Glomerular visceral epithelial cell (primary cell): ENCODE measurements around the gene EMID1.
A peak's percentile ranks its signal among the peaks of the same experiment; 100 is the strongest.

ENCODE experiments used
- DNase-seq: peaks from one replicate; pipeline ENCODE4 v3.0.0-alpha.2; 2016; ENCODE audit errors: extremely low spot score

EMID1 gene

GRCh38 chr22:29205594-29206371 is at the start of gene EMID1:
Gene EMID1, plus strand, starts transcription at chr22:29205896. Its CDS starts 143 bp downstream, at chr22:29206039.
- DNase-seq, result peak; percentile 20

DNA sequence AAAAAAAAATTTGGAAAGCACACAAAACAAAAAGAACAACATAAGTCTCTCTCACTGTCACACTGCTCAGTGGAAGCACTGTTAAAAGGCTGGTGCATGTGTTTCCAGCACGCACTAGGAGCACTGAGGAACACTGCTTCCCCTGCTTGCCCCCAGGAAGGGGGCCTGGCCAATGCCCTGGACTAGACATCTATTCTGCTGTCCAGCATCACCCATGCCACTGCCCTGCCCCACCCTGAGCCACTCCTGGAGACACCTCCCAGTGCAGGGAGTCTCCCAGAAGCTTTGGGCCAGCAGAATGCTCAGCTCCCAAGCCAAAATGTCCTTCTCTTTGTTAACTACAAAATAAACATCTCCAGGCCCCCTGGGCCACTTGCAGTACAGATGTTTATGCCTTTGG is 49.7 kb upstream of the EMID1 start:
- no peak for DNase-seq

- DNase-seq, result no peak
These were observed 49.2 kb upstream of the EMID1 start for GRCh38 chr22:29156507-29156906.

GRCh38 chr22:29157759-29158535 is 47.7 kb upstream of the EMID1 start:
- DNase-seq, result no peak

DNA sequence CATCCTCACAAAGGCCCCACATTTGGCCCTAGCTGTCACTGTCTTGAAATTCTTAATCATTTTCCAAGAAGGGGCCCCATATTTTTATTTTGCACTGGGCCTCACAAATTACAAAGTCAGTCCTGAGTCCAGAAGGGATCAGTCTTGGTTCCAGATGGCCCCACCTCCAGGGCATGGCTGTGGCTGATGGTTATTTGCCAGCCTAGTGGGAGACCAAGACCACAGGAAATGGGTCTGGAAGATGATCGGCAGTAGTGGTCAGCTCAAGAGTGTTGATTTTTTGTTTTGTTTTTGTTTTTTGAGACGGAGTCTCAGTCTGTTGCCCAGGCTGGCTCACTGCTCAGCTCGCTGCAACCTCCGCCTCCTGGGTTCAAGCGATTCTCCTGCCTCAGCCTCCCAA is 47.1 kb upstream of the EMID1 start:
- DNase-seq, result no peak

GRCh38 chr22:29163808-29164207 is 41.9 kb upstream of the EMID1 start:
- no peak for DNase-seq

DNA sequence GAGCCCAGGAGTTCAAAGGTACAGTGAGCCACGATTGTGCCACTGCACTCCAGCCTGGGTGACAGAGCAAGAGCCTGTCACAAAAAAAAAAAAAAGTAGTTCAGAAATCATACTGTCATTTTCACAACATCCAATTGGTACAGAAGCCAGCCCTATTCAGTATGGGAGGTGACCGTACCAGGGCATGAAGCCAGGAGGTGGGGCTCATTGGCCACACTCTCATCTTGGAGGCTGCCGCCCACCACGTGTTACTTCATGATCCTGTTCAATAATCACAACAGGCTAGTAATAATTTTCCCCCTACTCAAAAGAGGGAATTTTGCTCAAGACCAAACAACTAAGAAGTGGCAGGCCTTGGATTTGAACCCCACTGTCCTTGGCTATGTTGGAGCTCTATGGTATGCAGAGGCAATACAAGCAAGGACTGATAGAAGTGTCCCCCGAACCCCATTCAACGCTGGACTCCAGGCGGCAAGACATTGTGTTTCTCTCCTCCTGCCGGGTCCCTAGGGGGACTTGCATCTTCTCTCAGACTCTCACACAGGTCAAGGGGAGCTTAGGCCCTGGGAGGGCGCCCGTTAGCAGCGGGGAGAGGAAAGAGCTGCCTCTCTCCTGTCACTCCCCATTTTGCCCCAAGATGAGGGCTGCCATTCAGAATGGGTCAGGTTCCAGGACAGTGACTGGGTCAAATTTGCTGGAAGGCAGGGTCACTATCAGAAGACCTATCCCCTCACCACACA is 40.2 kb upstream of the EMID1 start:
- no peak for DNase-seq

DNA sequence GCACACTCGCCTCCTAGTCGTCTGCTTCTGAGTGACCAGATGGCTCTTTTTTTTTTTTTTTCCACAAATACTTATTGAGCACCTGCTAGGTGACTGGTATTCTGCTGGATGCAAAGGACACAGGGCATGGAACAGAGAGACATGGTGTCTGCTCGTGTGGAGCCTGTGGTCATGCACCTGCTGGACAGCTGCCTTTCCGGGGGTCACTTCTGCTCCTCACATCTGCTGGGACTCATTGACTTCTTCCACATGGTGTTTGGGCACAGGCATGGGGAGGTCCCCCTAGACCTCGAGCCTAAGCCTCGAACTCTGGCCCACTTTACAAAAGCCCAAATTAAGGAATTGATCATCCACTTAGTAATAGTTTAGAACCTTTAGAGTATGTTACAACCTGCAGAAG is 39.5 kb upstream of the EMID1 start:
- DNase-seq, result no peak

DNA sequence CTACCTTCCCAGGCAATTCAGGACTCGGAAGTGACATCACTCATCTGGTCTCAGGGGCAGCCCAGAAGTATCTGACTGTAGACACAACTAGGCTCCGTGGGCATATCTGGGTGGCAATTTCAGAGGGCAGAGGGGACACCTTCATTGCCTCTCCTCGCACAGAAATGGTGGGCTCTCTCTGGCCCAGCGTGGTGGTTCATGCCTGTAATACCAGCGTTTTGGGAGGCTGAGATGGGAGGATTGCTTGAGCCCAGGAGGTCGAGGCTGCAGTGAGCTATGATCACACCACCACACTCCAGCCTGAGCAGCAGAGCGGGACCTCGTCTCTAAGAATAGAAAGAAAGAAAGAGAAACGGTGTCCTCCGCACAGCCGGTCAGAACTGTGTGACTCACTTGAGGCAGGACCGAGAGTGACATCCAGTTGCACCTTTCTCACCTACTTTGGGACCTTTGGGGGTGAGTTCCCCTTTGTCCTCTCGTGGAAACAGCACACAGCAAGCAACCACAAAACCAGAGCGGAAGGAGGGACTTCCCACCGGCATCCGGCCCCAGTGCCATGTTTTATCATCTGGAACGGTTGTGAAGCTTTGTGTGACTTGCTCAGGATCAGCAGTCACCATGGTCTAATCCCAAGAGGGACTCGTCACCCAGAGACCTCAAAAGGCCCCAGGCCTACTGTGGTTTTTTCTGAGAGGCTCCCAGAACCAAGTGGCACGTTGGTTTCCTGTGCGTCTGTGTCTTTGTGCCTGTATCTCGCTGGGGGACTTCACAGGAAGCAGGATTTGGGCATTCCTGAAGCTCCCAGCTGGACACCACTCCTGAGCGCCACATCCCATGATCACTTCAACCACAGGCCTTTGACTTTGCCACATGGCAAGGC is 38.4 kb upstream of the EMID1 start:
- DNase-seq, result peak; percentile 66

DNA sequence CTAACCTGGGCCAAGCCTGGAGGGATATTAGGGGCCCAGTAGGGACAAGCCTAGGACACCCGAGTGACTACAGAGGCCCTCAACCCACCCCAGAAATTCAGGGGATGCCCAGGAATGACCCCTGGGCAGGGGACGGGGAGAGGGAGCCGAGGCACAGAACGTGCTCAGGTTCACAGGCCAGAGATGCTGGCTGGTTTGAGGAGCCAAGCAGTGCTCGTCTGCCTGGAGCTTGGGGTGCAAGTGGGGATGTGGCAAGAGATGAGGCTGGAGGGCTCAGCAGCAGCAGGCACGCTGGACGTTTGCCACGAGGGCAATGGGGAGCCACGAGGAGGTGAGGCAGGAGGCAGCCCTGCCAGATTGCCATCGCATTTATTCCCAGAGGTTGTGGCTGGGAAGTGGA is 34.0 kb upstream of the EMID1 start:
- no peak for DNase-seq

DNA sequence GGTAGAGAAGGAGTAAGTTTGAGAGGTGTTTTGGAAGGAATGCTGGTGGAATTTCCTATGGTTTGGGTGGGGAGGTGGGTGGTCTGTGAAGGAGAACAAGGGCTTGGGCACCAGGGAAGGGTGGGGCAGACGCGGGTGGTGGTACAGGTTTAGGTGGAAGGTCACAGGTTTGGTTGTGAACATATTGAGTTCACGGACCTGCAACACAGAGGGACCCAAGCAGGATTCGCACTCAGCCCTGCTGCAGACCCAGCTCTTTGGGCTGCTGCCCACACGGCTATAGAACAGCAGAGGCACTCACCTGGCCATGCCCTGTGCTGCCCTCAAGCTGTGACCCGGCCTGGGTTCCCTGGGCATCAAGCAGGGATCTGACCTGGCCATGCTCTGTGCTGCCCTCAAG is 33.5 kb upstream of the EMID1 start:
- DNase-seq, result no peak

GRCh38 chr22:29175312-29175835 is 30.3 kb upstream of the EMID1 start:
- no peak for DNase-seq

DNA sequence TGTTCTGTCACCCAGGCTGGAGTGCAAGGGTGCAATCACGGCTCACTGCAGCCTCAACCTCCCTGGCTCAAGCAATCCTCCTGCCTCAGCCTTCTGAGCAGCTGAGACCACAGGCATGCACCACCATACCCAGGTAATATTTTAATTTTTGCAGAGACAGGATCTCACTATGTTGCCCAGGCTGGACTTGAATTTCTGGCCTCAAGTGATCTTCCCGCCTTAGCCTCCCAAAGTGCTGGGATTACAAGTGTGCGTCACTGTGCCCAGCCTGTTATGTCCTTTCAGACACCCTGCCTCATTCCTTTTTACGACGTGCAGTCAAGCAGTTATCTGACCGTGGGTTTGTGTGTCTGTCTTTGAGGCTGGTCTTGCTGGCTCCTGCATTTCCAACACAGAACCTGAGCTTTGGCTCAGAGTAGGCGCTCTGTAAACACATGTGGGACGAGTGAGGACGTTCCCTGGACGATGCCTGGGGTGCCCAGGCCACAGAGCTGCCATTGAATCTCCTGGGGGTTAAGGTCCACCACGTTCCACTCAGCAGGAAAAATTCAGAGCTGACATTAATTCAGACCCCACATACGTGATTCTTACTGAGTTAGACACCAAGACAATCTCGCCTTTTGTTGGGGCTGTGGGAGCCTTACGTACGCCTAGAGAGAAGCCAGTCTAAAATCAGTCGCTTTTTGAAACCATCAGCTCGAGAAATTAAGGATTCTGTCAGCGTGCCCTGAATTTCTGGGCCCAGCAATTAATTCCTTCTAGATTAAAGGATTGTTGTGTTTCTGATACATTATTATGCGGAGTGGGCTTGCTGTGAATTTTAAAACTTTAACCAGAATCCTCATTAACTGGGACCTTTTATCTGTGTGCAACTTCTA is 21.5 kb upstream of the EMID1 start:
- DNase-seq, result no peak

DNA sequence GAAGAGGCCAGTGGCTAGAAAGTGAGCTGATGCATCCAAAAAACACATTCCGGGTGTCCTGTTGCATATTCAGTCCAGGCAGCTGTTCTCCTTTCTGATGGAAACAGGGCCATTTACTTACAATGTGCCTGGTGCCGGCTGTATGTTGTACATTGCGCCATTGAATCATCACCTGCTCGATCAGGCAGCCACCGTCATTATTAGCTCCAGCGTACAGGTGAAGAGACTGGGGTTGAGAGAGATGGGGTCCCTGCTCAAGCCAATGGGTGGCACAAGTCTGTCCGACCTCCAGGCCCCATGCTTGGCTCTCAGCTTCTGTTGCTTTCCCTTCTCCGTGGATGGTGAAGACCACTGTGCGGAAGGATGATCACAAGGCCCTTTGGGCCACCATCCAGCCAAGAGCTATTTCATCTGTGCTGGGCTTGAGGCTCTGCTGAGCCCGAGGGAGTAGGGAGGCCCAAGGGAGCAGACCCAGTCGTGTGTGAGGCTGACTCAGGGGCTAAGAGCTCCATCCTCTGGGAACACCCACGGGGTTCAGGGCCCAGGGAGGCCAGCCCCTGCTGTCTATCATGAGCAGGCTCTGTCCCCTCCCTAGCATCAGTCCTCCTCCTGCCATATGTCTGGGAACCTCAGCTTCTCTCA is 20.7 kb upstream of the EMID1 start:
- DNase-seq, result no peak

DNA sequence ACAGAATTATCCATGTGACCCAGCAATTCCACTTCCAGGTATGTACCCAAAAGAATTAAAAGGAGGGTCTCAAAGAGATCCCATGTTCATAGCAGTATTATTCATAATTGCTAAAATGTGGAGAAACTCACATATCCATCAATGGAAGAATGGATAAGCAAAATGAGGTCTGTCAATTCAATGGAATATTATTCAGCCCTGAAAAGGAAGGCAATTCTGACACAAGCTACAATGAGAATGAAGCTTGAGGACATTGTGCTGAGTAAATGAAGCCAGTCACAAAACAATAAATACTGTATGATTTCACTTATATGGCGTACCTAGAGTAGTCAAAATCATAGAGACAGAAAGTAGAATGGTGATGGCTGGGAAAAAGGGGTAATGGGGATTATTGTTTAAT is 19.4 kb upstream of the EMID1 start:
- no peak for DNase-seq

- no peak for DNase-seq
These were observed 17.9 kb upstream of the EMID1 start for GRCh38 chr22:29187831-29188230.

- DNase-seq, result no peak
These were observed 15.6 kb upstream of the EMID1 start for GRCh38 chr22:29190051-29190450.

GRCh38 chr22:29190918-29191317 is 14.8 kb upstream of the EMID1 start:
- no peak for DNase-seq

- DNase-seq, result no peak
These were observed 12.7 kb upstream of the EMID1 start for GRCh38 chr22:29193021-29193420.

GRCh38 chr22:29194184-29194583 is 11.5 kb upstream of the EMID1 start:
- no peak for DNase-seq
